BLaER1 treated with 17β-estradiol and CSF1 and Interleukin-3, amounts not matched to agents 10 nM and 100 nM (cell line): ENCODE measurements around the gene IGDCC3.
"Not testable (repeated sequence)": the region's sequence is repeated elsewhere in the genome, so short reads cannot be mapped to it uniquely, and the experiment has no call there.

Experiments used
- H3K27ac ChIP-seq, 11 experiments: shearing (Covaris generic); formaldehyde crosslinking; 2 replicates each; pipeline ENCODE4 v1.8.1; 2022
- H3K27me3 ChIP-seq, 11 experiments: shearing (Covaris generic); formaldehyde crosslinking; 2 replicates each; pipeline ENCODE4 v1.8.1; 2022
- H3K36me3 ChIP-seq, 11 experiments: shearing (Covaris generic); formaldehyde crosslinking; 2 replicates each; pipeline ENCODE4 v1.8.1; 2022
- H3K4me1 ChIP-seq, 10 experiments: shearing (Covaris generic); formaldehyde crosslinking; 2 replicates each; pipeline ENCODE4 v1.8.1; 2022
- H3K4me2 ChIP-seq, 11 experiments: shearing (Covaris generic); formaldehyde crosslinking; 2 replicates each; pipeline ENCODE4 v1.8.1; 2022
- H3K4me3 ChIP-seq, 10 experiments: shearing (Covaris generic); formaldehyde crosslinking; 2 replicates each; pipeline ENCODE4 v1.8.1; 2022
- H3K9ac ChIP-seq, 11 experiments: shearing (Covaris generic); formaldehyde crosslinking; 2 replicates each; pipeline ENCODE4 v1.8.1; 2022
- H3K9me3 ChIP-seq, 11 experiments: shearing (Covaris generic); formaldehyde crosslinking; replicated peaks in 1 of 11; 2 replicates each; pipeline ENCODE4 v1.8.1; 2022
- H4K20me1 ChIP-seq, 11 experiments: shearing (Covaris generic); formaldehyde crosslinking; 2 replicates each; pipeline ENCODE4 v1.8.1; 2022
- Cebpa-rat ChIP-seq, 11 experiments: shearing (Covaris generic); IDR thresholded peaks; 2 replicates each; pipeline ENCODE4 v1.8.1; 2022

Gene IGDCC3

GRCh38 chr15:65349338-65349737 lies 28.5 kb downstream of the IGDCC3 start:
- H3K4me2 ChIP-seq, result no peak overlapping the region

GRCh38 chr15:65347756-65348155 lies 30.0 kb downstream of the IGDCC3 start:
- Histone ChIP-seq H3K9me3 (peaks cover 27 to 32% (median 29%) of the 10 kb centered on the region in 11 experiments), H3K27me3 (peaks cover 0 to 10% (median 0%) of the 10 kb centered on the region in 11 experiments; a peak in 7 of 22 replicates)
- H3K4me3 ChIP-seq, H3K4me2 ChIP-seq, H3K36me3 ChIP-seq, H3K27ac ChIP-seq, H3K4me1 ChIP-seq, H3K9ac ChIP-seq, H4K20me1 ChIP-seq: not testable (repeated sequence)

More at GRCh38 chr15:65349338-65349737, 28.5 kb downstream of the IGDCC3 start:
- TF ChIP-seq Cebpa-rat (IDR thresholded peaks at IDR 0.05), result no peak
- Histone ChIP-seq H3K9me3 (peaks cover 42 to 46% (median 44%) of the 10 kb centered on the region in 11 experiments), H4K20me1 (no peaks in the 10 kb centered on the region), H3K36me3 (peaks cover 0 to 7% (median 0%) of the 10 kb centered on the region in 11 experiments; a peak in 3 of 22 replicates), H3K27ac (no peak overlapping the region), H3K9ac (no peak overlapping the region), H3K4me1 (no peaks in the 10 kb centered on the region), H3K4me3 (no peak overlapping the region), H3K27me3 (peaks cover 9 to 23% (median 12%) of the 10 kb centered on the region in 11 experiments)

GRCh38 chr15:65346856-65347598 lies 30.8 kb downstream of the IGDCC3 start:
- H3K4me3 ChIP-seq, result no peak overlapping the region
- H3K27me3 ChIP-seq, result peaks cover 0 to 3% (median 0%) of the 10 kb centered on the region in 11 experiments; a peak in 2 of 22 replicates
- H3K27ac ChIP-seq, result no peak overlapping the region
- H4K20me1 ChIP-seq, result no peaks in the 10 kb centered on the region
- H3K9ac ChIP-seq, result no peak overlapping the region
- H3K36me3 ChIP-seq, result no peaks in the 10 kb centered on the region
- no peak for TF ChIP-seq Cebpa-rat (IDR thresholded peaks at IDR 0.05)
- H3K9me3 ChIP-seq, result peaks cover 20 to 25% (median 22%) of the 10 kb centered on the region in 11 experiments
- H3K4me2 ChIP-seq, result no peak overlapping the region
- H3K4me1 ChIP-seq, result no peaks in the 10 kb centered on the region

GRCh38 chr15:65344914-65345275 lies 32.9 kb downstream of the IGDCC3 start:
- no peaks in the 10 kb centered on the region for H3K36me3 ChIP-seq
- no peaks in the 10 kb centered on the region for H4K20me1 ChIP-seq
- H3K27ac ChIP-seq, result no peak overlapping the region
- no peak overlapping the region for H3K4me3 ChIP-seq
- H3K4me1 ChIP-seq, result peaks cover 2 to 6% (median 5%) of the 10 kb centered on the region in 10 experiments; a peak in 18 of 20 replicates
- no peak overlapping the region for H3K9ac ChIP-seq
- no peak overlapping the region for H3K4me2 ChIP-seq
- TF ChIP-seq Cebpa-rat (IDR thresholded peaks at IDR 0.05), result no peak
- H3K27me3 ChIP-seq, result no peaks in the 10 kb centered on the region
- H3K9me3 ChIP-seq, result peaks cover 0 to 4% (median under 1%) of the 10 kb centered on the region in 11 experiments; a peak in 4 of 22 replicates

- Histone ChIP-seq H3K4me1 (peaks cover 3 to 10% (median 9%) of the 10 kb centered on the region in 10 experiments; a peak in 18 of 20 replicates), H3K9ac (no peak overlapping the region), H3K9me3 (no peaks in the 10 kb centered on the region), H3K4me2 (no peak overlapping the region), H4K20me1 (no peaks in the 10 kb centered on the region), H3K4me3 (no peak overlapping the region), H3K27ac (no peak overlapping the region), H3K36me3 (no peaks in the 10 kb centered on the region), H3K27me3 (no peaks in the 10 kb centered on the region)
- no peak for TF ChIP-seq Cebpa-rat (IDR thresholded peaks at IDR 0.05)
Observed at GRCh38 chr15:65344214-65344913, 33.4 kb downstream of the IGDCC3 start.

GRCh38 chr15:65343374-65343981 lies 34.3 kb downstream of the IGDCC3 start:
- no peak for TF ChIP-seq Cebpa-rat (IDR thresholded peaks at IDR 0.05)
- no peak overlapping the region for H3K9ac ChIP-seq
- H3K4me3 ChIP-seq, result no peak overlapping the region
- H3K36me3 ChIP-seq, result no peaks in the 10 kb centered on the region
- no peaks in the 10 kb centered on the region for H4K20me1 ChIP-seq
- H3K4me1 ChIP-seq, result peaks cover 3 to 14% (median 10%) of the 10 kb centered on the region in 10 experiments; a peak in 18 of 20 replicates
- H3K4me2 ChIP-seq, result no peak overlapping the region
- no peaks in the 10 kb centered on the region for H3K9me3 ChIP-seq
- H3K27ac ChIP-seq, result no peak overlapping the region
- no peaks in the 10 kb centered on the region for H3K27me3 ChIP-seq

GRCh38 chr15:65342493-65342892 lies 35.3 kb downstream of the IGDCC3 start:
- no peak overlapping the region for H3K27ac ChIP-seq
- no peak overlapping the region for H3K9ac ChIP-seq
- no peak overlapping the region for H3K4me2 ChIP-seq
- H3K4me3 ChIP-seq, result no peak overlapping the region
- H3K4me1 ChIP-seq, result peaks cover 7 to 24% (median 20%) of the 10 kb centered on the region in 10 experiments; a peak in 19 of 20 replicates
- peaks cover 0 to 2% (median 0%) of the 10 kb centered on the region in 11 experiments; a peak in 2 of 22 replicates for H4K20me1 ChIP-seq
- TF ChIP-seq Cebpa-rat (IDR thresholded peaks at IDR 0.05), result no peak
- no peaks in the 10 kb centered on the region for H3K9me3 ChIP-seq
- H3K36me3 ChIP-seq, result no peaks in the 10 kb centered on the region
- 0 out of 22 replicates have a peak, but pooled peaks cover 0 to under 1% (median 0%) of the 10 kb centered on the region in 11 experiments for H3K27me3 ChIP-seq

GRCh38 chr15:65339920-65340319 lies 37.9 kb downstream of the IGDCC3 start:
- Histone ChIP-seq H3K4me3 (no peak overlapping the region), H3K27ac (no peak overlapping the region), H3K9ac (no peak overlapping the region), H3K4me2 (peak overlapping the region in 10 of 11 experiments; percentile 17 to 62 (median 44); a peak in 18 of 22 replicates), H4K20me1 (peaks cover 0 to 13% (median 0%) of the 10 kb centered on the region in 11 experiments; a peak in 3 of 22 replicates), H3K27me3 (peaks cover 0 to 6% (median 0%) of the 10 kb centered on the region in 11 experiments; a peak in 1 of 22 replicates), H3K9me3 (no peaks in the 10 kb centered on the region), H3K4me1 (peaks cover 17 to 49% (median 37%) of the 10 kb centered on the region in 10 experiments; a peak in 19 of 20 replicates), H3K36me3 (no peaks in the 10 kb centered on the region)
- no peak for TF ChIP-seq Cebpa-rat (IDR thresholded peaks at IDR 0.05)

- Histone ChIP-seq H3K4me2 (peak overlapping the region in 9 of 11 experiments; percentile 20 to 62 (median 45); a peak in 11 of 22 replicates), H3K27ac (no peak overlapping the region), H3K27me3 (peaks cover 0 to 6% (median 0%) of the 10 kb centered on the region in 11 experiments; a peak in 1 of 22 replicates), H3K9ac (no peak overlapping the region), H3K9me3 (no peaks in the 10 kb centered on the region), H3K4me3 (no peak overlapping the region), H3K4me1 (peaks cover 22 to 54% (median 42%) of the 10 kb centered on the region in 10 experiments; a peak in 19 of 20 replicates), H3K36me3 (no peaks in the 10 kb centered on the region), H4K20me1 (peaks cover 0 to 15% (median 0%) of the 10 kb centered on the region in 11 experiments; a peak in 3 of 22 replicates)
- TF ChIP-seq Cebpa-rat (IDR thresholded peaks at IDR 0.05), result no peak
Observed at GRCh38 chr15:65339416-65339815, 38.4 kb downstream of the IGDCC3 start.
